Measurements from ENCODE around the gene WDR44. TPM values are rescaled to one million over a fixed set of nuclear protein-coding genes. Genes with fewer than 3 reads are reported as not detected.
A peak's percentile ranks its signal among the peaks of the same experiment; 100 is the strongest.

WDR44 gene
- total and polyA plus RNA-seq, 2 of the 13 experiments (the other 11 are each of a cell fraction or from before 2014, with no cell fraction given), result 2.2 to 4.3 TPM

- TF ChIP-seq MTERF4 (CRISPR knock-in tag; IDR thresholded peaks at IDR 0.05), result no peak
- no peak for TF ChIP-seq ZBTB38 (CRISPR knock-in tag; IDR thresholded peaks at IDR 0.05)
- TF ChIP-seq PHF5A (CRISPR knock-in tag; IDR thresholded peaks at IDR 0.05; ENCODE audit: low read depth, unreplicated experiment), result no peak
- no peak for TF ChIP-seq ISX (CRISPR knock-in tag; conservative IDR thresholded peaks at IDR 0.05)
- no peak for TF ChIP-seq ZNF616 (CRISPR knock-in tag; IDR thresholded peaks at IDR 0.05; ENCODE audit: low read depth)
- no peak for TF ChIP-seq ZNF34 (CRISPR knock-in tag; IDR thresholded peaks at IDR 0.05; ENCODE audit: borderline replicate concordance)
- TF ChIP-seq RBFOX2 (IDR thresholded peaks at IDR 0.05; ENCODE audit: low read depth, low read length), result peak; percentile 58
- TF ChIP-seq FOXA1 (IDR thresholded peaks at IDR 0.05), result no peak
- TF ChIP-seq FOXA1 (CRISPR knock-in tag; IDR thresholded peaks at IDR 0.05), result no peak
- peak; percentile 18 to 69; a peak in 2 of 4 replicates for TF ChIP-seq POLR2A (IDR thresholded peaks at IDR 0.05; ENCODE audit: insufficient read depth in 1 of 2, low read depth in 2 of 2, low read length in 2 of 2)
- TF ChIP-seq TP53 (CRISPR knock-in tag; conservative IDR thresholded peaks at IDR 0.05), result no peak
- TF ChIP-seq ZNF318 (CRISPR knock-in tag; IDR thresholded peaks at IDR 0.05), result no peak
- TF ChIP-seq MBD4 (IDR thresholded peaks at IDR 0.05; ENCODE audit: borderline replicate concordance, low read length), result no peak
- no peak for TF ChIP-seq ZNF234 (CRISPR knock-in tag; conservative IDR thresholded peaks at IDR 0.05)
- no peak for TF ChIP-seq ZIK1 (CRISPR knock-in tag; IDR thresholded peaks at IDR 0.05; ENCODE audit: borderline replicate concordance, low read depth)
- no peak for TF ChIP-seq ZNF768 (CRISPR knock-in tag; IDR thresholded peaks at IDR 0.05)
Observed at GRCh38 chrX:118345464-118346257, at the start of gene WDR44 (continued).

Measured in HepG2 (cell line).